ENCODE measurements around the gene RAD18.

RAD18 gene

GRCh38 chr3:8963137-8963853 lies at the start of gene RAD18:
RAD18 (minus strand) TSS chr3:8963472; CDS start chr3:8963385, 87 bp downstream.
- DNase-seq (ENCODE audit: low spot score), result peak; percentile 96

- DNase-seq (ENCODE audit: low spot score), result no peak
Measured at GRCh38 chr3:9012521-9012920, 49.2 kb upstream of the RAD18 start.

- DNase-seq (ENCODE audit: low spot score), result no peak
Measured at GRCh38 chr3:9009976-9010545, 46.8 kb upstream of the RAD18 start.

GRCh38 chr3:9008550-9009255 lies 45.4 kb upstream of the RAD18 start:
- peak; percentile 84 for DNase-seq (ENCODE audit: low spot score)

- DNase-seq (ENCODE audit: low spot score), result no peak
Measured at GRCh38 chr3:9007928-9008327, 44.7 kb upstream of the RAD18 start.

- no peak for DNase-seq (ENCODE audit: low spot score)
Measured at GRCh38 chr3:9007213-9007612, 43.9 kb upstream of the RAD18 start.

- no peak for DNase-seq (ENCODE audit: low spot score)
Measured at GRCh38 chr3:9000041-9000440, 36.8 kb upstream of the RAD18 start.

GRCh38 chr3:8997151-8997550 lies 33.9 kb upstream of the RAD18 start:
- no peak for DNase-seq (ENCODE audit: low spot score)

GRCh38 chr3:8996681-8997121 lies 33.4 kb upstream of the RAD18 start:
- DNase-seq (ENCODE audit: low spot score), result peak; percentile 85

GRCh38 chr3:8996216-8996615 lies 32.9 kb upstream of the RAD18 start:
- DNase-seq (ENCODE audit: low spot score), result no peak

- no peak for DNase-seq (ENCODE audit: low spot score)
Measured at GRCh38 chr3:8994226-8994625, 31.0 kb upstream of the RAD18 start.

- DNase-seq (ENCODE audit: low spot score), result no peak
Measured at GRCh38 chr3:8993331-8993730, 30.1 kb upstream of the RAD18 start.

GRCh38 chr3:8992854-8993253 lies 29.6 kb upstream of the RAD18 start:
- DNase-seq (ENCODE audit: low spot score), result no peak

- no peak for DNase-seq (ENCODE audit: low spot score)
Measured at GRCh38 chr3:8992199-8992598, 28.9 kb upstream of the RAD18 start.

GRCh38 chr3:8990266-8991215 lies 27.3 kb upstream of the RAD18 start:
- no peak for DNase-seq (ENCODE audit: low spot score)

GRCh38 chr3:8988791-8989558 lies 25.7 kb upstream of the RAD18 start:
- no peak for DNase-seq (ENCODE audit: low spot score)

GRCh38 chr3:8988384-8988655 lies 25.0 kb upstream of the RAD18 start:
- DNase-seq (ENCODE audit: low spot score), result no peak

- peak; percentile 86 for DNase-seq (ENCODE audit: low spot score)
Measured at GRCh38 chr3:8987645-8988383, 24.5 kb upstream of the RAD18 start.

- DNase-seq (ENCODE audit: low spot score), result no peak
Measured at GRCh38 chr3:8987226-8987625, 24.0 kb upstream of the RAD18 start.

- DNase-seq (ENCODE audit: low spot score), result no peak
Measured at GRCh38 chr3:8986741-8987140, 23.5 kb upstream of the RAD18 start.

- no peak for DNase-seq (ENCODE audit: low spot score)
Measured at GRCh38 chr3:8985876-8986275, 22.6 kb upstream of the RAD18 start.

Data from AG20443 (cell line).